ENCODE measurements around the gene TCF25.

GRCh38 chr16:89955001-89955685 is 81.8 kb downstream of the TCF25 start:
- TF ChIP-seq CTCF (IDR thresholded peaks at IDR 0.05), result no peak
- no peak for TF ChIP-seq POLR2A (IDR thresholded peaks at IDR 0.05; ENCODE audit: low read depth)
- no peak for TF ChIP-seq POLR2AphosphoS5 (IDR thresholded peaks at IDR 0.05)
